Measurements from ENCODE around the gene EHMT1.

- TF ChIP-seq CBX8 (IDR thresholded peaks at IDR 0.05; ENCODE audit: borderline replicate concordance, extremely low read depth, low read depth, low read length, poor library complexity, severe bottlenecking), result no peak
- TF ChIP-seq, protein P1, sequence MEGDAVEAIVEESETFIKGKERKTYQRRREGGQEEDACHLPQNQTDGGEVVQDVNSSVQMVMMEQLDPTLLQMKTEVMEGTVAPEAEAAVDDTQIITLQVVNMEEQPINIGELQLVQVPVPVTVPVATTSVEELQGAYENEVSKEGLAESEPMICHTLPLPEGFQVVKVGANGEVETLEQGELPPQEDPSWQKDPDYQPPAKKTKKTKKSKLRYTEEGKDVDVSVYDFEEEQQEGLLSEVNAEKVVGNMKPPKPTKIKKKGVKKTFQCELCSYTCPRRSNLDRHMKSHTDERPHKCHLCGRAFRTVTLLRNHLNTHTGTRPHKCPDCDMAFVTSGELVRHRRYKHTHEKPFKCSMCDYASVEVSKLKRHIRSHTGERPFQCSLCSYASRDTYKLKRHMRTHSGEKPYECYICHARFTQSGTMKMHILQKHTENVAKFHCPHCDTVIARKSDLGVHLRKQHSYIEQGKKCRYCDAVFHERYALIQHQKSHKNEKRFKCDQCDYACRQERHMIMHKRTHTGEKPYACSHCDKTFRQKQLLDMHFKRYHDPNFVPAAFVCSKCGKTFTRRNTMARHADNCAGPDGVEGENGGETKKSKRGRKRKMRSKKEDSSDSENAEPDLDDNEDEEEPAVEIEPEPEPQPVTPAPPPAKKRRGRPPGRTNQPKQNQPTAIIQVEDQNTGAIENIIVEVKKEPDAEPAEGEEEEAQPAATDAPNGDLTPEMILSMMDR (IDR thresholded peaks at IDR 0.05 in 2 of 3, conservative IDR thresholded peaks at IDR 0.05 in 1 of 3; ENCODE audit: insufficient read depth in 2 of 3, low read depth in 1 of 3, low read length in 3 of 3), result no peak
- no peak for TF ChIP-seq MAFK (IDR thresholded peaks at IDR 0.05; ENCODE audit: low read length)
- no peak for TF ChIP-seq YY1 (IDR thresholded peaks at IDR 0.05; ENCODE audit: borderline replicate concordance in 1 of 3, control insufficient read depth in 1 of 3, extremely low read depth in 1 of 3, insufficient read depth in 3 of 3, insufficient read length in 1 of 3, insufficient replicate concordance in 2 of 3, low read depth in 1 of 3, low read length in 2 of 3)
- no peak for TF ChIP-seq ZZZ3 (IDR thresholded peaks at IDR 0.05)
- TF ChIP-seq ESRRA (IDR thresholded peaks at IDR 0.05; ENCODE audit: borderline replicate concordance, low read depth), result no peak
Measured at GRCh38 chr9:137638680-137639079, 19.9 kb downstream of the EHMT1 start.
